Measurements from ENCODE around the gene SIGLEC11. TPM values are rescaled to one million over a fixed set of nuclear protein-coding genes. Genes with fewer than 3 reads are reported as not detected.
"Not testable (repeated sequence)": the region's sequence is repeated elsewhere in the genome, so short reads cannot be mapped to it uniquely, and the experiment has no call there.

Gene SIGLEC11
- total RNA-seq, 1 donor from 2014 or later: not detected

- no peak for DNase-seq (ENCODE audit: low read depth in 2 of 2)
These were observed 33.3 kb downstream of the SIGLEC11 start for GRCh38 chr19:49927526-49928264.

- DNase-seq (ENCODE audit: low read depth in 2 of 2): no peak
These were observed 34.5 kb downstream of the SIGLEC11 start for GRCh38 chr19:49926515-49926914.

GRCh38 chr19:49925486-49925885, 35.5 kb downstream of the SIGLEC11 start:
- DNase-seq (ENCODE audit: low read depth in 2 of 2): no peak

- DNase-seq (ENCODE audit: low read depth in 2 of 2): not testable (repeated sequence)
These were observed 36.1 kb downstream of the SIGLEC11 start for GRCh38 chr19:49924881-49925210.

GRCh38 chr19:49924004-49924880, 36.7 kb downstream of the SIGLEC11 start:
- DNase-seq (ENCODE audit: low read depth in 2 of 2): no peak

- no peak for DNase-seq (ENCODE audit: low read depth in 2 of 2)
These were observed 37.6 kb downstream of the SIGLEC11 start for GRCh38 chr19:49923055-49924003.

GRCh38 chr19:49921871-49922795, 38.8 kb downstream of the SIGLEC11 start:
- DNase-seq (ENCODE audit: low read depth in 2 of 2): no peak

GRCh38 chr19:49920624-49921363, 40.2 kb downstream of the SIGLEC11 start:
- DNase-seq (ENCODE audit: low read depth in 2 of 2): no peak

- DNase-seq (ENCODE audit: low read depth in 2 of 2): no peak
These were observed 42.9 kb downstream of the SIGLEC11 start for GRCh38 chr19:49918089-49918488.

- DNase-seq (ENCODE audit: low read depth in 2 of 2): peak in 1 of 2 donors; percentile 14
These were observed 43.9 kb downstream of the SIGLEC11 start for GRCh38 chr19:49916839-49917733.

GRCh38 chr19:49915271-49915670, 45.7 kb downstream of the SIGLEC11 start:
- DNase-seq (ENCODE audit: low read depth in 2 of 2): no peak

GRCh38 chr19:49913720-49914119, 47.3 kb downstream of the SIGLEC11 start:
- DNase-seq (ENCODE audit: low read depth in 2 of 2): no peak

- no peak for DNase-seq (ENCODE audit: low read depth in 2 of 2)
These were observed 47.8 kb downstream of the SIGLEC11 start for GRCh38 chr19:49912965-49913685.

GRCh38 chr19:49911381-49912145, 49.4 kb downstream of the SIGLEC11 start:
- DNase-seq (ENCODE audit: low read depth in 2 of 2): peak in 1 of 2 donors; percentile 30

GRCh38 chr19:49910179-49910578, 50.8 kb downstream of the SIGLEC11 start:
- no peak for DNase-seq (ENCODE audit: low read depth in 2 of 2)

GRCh38 chr19:49908480-49909420, 52.2 kb downstream of the SIGLEC11 start:
- DNase-seq (ENCODE audit: low read depth in 2 of 2): no peak
